Heart left ventricle (tissue), 13 donors: ENCODE data around the gene DRAM1.

Experiments
- CTCF ChIP-seq, 12 donors: fragments of 200-600 bp; sonication (generic) in 4 of 12; IDR thresholded peaks; one replicate each; pipeline versions ENCODE4 v1.5.0 to v1.8.0; 2018 to 2022; ENCODE audit warnings: antibody characterized with exemption in 12 of 12, mild to moderate bottlenecking in 5 of 12
- POLR2A ChIP-seq, 2 donors: fragments of 450-650 bp; IDR thresholded peaks; one replicate each; pipeline ENCODE4 v1.6.1; 2017; ENCODE audit warnings: antibody characterized with exemption in 2 of 2, mild to moderate bottlenecking in 2 of 2, moderate library complexity in 2 of 2
- donor health status: ischemic (EF 13 %, LVEDD 7.1; RV severe dilation, severe dysfunction).
- donor health status: DM: no; HTN: yes; CAD: no.
- donor health status: DM: no; HTN: no; CAD: no.
- donor health status: ischemic (EF 25% LVEDD 6.9; RV normal size, moderate dysfunction).
- donor health status: ischemic (EF 25% LVEDD 5.7; RV mildly dilated, moderate dysfunction).
- donor health status: ischemic (EF 35%, LVEDD 5.7; RV mildly dilated, moderate dysfunction).
- donor health status: nonischemic (EF 11% LVEDD 7.7; RV severe dilation, severe dysfunction).
- donor health status: DM: yes; HTN: yes; CAD: no.
- donor health status: PGD.
- donor health status: ischemic (EF 29% LVEDD 5.4; RV normal size, mild dysfunction).
- donor health status: nonischemic (EF 23%, LVEDD 6.1; RV moderate dilation, normal function).

DNA sequence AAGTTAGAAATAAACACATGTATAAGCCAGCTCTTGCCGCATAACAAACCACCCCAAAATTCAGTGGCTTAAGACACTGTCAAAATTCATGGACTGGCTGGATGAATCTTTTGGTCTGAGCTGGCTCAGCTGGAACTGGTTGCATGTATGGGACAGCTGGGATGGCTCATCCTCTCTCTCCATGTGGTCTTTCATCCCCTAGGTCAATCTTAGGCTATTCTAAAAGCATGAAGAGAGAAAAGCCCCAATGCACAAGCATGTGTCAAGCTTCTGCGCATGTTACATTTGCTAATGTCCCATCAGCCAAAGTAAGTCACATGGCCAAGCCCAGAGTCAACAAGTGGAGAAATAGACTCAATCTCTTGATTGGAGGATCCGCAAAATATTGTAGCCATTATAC is 71.0 kb downstream of the DRAM1 start:
- TF ChIP-seq CTCF (IDR thresholded peaks at IDR 0.05) = no peak
- TF ChIP-seq POLR2A (IDR thresholded peaks at IDR 0.05) = no peak
